Suprapubic skin (tissue), 3 donors: ENCODE data around the gene FAM72D.
"Not testable (repeated sequence)": the region's sequence is repeated elsewhere in the genome, so short reads cannot be mapped to it uniquely, and the experiment has no call there.

Source experiments
- CTCF ChIP-seq, 2 donors: fragments of 200-600 bp in 1 of 2; fragments of 450-650 bp in 1 of 2; sonication (generic) in 1 of 2; IDR thresholded peaks; one replicate each; pipeline ENCODE4 v1.5.1; 2016 to 2019; ENCODE audit warnings: antibody characterized with exemption in 2 of 2, mild to moderate bottlenecking in 1 of 2, moderate library complexity in 1 of 2
- POLR2A ChIP-seq, 2 donors: fragments of 450-650 bp; IDR thresholded peaks; one replicate each; pipeline ENCODE4 v1.6.1; 2017; ENCODE audit warnings: antibody characterized with exemption in 2 of 2, mild to moderate bottlenecking in 2 of 2, moderate library complexity in 2 of 2

GRCh38 chr1:145146308-145146707 is 50.5 kb downstream of the FAM72D start:
- not testable (repeated sequence) for TF ChIP-seq CTCF, POLR2A (IDR thresholded peaks at IDR 0.05)
